GM12892 (cell line): ENCODE measurements around the gene CHAD.

ENCODE experiments used
- POLR2A ChIP-seq: IDR thresholded peaks from 2 replicates; pipeline ENCODE4 v1.6.1; 2011; ENCODE audit warnings: low read depth, low read length, control low read depth
- POLR2AphosphoS5 ChIP-seq: IDR thresholded peaks from 2 replicates; pipeline ENCODE4 v1.6.1; 2011; ENCODE audit warnings: low read depth, low read length, control low read depth
- TAF1 ChIP-seq: IDR thresholded peaks from 2 replicates; pipeline ENCODE4 v1.6.1; 2011; ENCODE audit warnings: low read depth, mild to moderate bottlenecking, control low read depth, low read length, borderline replicate concordance

GRCh38 chr17:50414808-50415207 lies 53.9 kb downstream of the CHAD start:
- no peak for TF ChIP-seq POLR2A
- TF ChIP-seq TAF1 = no peak
- no peak for TF ChIP-seq POLR2AphosphoS5
